GM18858 (cell line): ENCODE results near the gene EFHC1.

Experiments used
- ATAC-seq: cut with Tn5 transposase; IDR thresholded peaks from one replicate; pipeline ENCODE4 v1.9.1; 2021; ENCODE audit not compliant: unreplicated experiment

EFHC1 gene

DNA sequence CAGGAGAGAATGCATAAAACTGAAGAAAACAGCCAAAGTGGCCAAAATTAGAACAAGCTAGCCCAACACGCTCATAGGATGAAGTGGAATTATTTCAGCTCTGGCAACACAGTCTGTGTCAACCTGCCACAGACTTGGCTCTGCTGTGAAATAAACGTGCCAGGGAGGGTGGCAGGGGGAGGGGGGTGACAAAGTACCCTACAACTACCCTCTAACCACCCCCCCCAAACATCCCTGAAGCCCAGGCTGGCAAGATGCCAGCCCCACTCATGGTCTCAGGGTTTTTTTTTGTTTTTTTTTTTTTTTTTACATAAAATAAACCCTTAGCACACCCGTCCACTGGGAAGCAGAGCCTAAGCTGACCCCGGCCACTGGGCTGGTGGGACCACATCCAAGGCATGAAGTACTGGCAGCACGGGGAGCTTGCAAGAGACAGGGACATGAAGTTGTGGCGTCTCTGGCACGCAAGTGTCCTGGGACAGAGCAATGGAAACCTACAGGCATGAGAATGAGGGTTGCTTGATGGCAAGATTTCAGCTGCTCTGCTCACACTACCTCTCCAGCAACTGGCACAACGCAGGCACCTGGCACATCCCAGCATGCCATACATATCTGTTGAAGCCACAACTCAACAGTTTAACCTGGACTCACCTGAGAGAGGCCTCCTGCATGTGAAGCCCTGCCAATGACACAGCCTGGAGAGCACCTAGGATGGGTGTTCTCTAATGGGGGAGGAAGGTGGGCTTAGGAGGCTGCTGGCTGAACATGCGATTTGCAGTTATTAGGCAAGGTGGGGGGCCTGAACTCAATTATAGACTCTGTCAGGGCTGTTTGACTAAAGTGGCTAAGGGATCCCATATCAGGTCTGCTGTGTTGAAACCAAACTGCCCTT lies 80.3 kb downstream of the EFHC1 start:
- ATAC-seq: no peak

DNA sequence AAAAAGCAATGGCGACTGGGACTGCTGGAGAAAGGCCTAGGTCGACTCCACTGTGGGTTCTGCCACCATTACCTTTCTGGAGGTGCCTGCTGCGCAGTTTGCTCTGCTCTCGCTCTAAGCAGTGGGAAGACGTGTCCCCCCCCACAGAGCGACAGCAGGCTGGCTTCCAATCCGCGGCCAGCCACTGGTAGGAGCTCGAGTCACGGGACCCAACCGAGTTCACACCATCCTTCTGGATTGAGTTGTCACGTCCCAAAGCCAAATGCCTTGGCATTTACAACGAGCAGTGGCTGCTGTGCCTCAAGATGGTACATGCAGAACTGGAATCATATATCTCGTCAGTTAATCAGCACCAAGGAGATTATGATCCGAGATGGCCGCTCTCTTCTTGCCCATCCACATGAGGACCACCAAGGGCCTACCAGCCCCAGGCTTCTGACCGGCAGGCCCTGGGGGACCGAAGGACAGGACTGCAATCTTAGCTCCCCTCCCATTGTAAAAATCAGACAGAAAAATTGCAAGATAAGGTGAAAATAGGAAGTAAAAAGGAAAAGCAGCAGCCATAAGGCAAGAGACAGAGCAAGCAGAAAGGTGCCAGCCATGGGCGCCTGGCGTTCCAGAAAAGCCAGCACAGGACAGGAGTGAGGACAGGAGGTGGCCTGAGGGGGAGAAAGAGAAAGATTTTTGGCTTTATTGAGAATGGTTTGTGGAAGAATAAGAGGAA lies 82.3 kb downstream of the EFHC1 start:
- ATAC-seq: no peak

DNA sequence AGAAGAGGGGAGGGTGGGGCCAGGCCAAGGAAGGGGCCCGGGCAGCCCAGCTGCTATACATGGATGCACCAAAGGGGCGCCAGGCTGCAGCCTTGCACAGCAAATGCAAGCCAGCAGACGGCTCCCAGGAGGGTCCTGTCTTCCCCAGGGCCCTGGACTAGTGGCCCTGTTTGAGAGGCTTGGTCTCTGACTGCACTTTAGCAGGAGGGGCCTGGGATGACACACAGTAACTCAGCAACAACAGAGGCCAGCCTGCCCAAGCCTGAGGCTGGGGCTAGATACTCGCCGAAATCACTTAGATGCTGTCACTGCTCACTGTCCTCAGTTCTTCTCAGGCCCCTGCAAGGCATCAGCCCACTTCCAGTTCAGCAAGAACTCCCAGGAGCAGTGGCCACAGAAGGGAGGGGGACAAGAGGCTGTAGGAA lies 83.2 kb downstream of the EFHC1 start:
- no peak for ATAC-seq

- ATAC-seq: no peak
These were observed 84.0 kb downstream of the EFHC1 start for GRCh38 chr6:52503851-52504781.

DNA sequence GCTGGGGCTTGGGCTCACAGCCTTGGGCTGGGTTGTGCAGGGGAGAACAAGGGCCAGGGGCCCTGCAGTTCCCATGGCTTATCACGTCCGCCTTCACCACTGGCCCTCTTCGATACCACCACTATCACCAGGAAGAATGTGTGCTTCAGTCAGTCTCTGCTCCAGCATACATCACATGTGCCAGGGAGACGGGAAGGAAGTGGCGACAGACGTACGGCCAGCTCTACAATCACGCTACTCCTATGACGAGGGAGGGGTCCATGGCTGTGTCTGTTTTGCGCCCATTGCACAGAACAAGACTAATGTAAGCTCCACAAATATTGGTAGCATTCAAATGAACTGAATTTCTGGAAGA lies 84.6 kb downstream of the EFHC1 start:
- no peak for ATAC-seq

- ATAC-seq: no peak
These were observed 85.7 kb downstream of the EFHC1 start for GRCh38 chr6:52505726-52506409.

DNA sequence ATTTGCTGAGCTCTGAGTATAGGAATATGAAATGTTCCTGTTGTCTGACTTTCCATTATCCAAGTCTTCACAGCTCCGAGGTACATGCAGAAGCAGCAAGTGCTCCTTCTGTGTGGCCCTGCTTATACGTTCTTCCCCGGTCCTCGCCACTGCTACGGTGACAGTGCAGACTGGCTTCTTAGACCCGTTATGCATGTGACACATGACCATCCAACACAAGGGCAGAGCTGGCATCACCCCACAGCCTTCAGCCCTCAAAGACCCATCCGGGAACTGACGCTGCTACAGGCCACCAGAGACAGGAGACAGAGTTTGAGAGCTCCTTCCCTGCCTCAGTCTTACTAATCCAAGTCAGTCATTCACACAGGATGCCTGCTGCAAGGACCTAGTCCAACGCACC lies 86.3 kb downstream of the EFHC1 start:
- no peak for ATAC-seq

- no peak for ATAC-seq
These were observed 87.6 kb downstream of the EFHC1 start for GRCh38 chr6:52507557-52508260.

DNA sequence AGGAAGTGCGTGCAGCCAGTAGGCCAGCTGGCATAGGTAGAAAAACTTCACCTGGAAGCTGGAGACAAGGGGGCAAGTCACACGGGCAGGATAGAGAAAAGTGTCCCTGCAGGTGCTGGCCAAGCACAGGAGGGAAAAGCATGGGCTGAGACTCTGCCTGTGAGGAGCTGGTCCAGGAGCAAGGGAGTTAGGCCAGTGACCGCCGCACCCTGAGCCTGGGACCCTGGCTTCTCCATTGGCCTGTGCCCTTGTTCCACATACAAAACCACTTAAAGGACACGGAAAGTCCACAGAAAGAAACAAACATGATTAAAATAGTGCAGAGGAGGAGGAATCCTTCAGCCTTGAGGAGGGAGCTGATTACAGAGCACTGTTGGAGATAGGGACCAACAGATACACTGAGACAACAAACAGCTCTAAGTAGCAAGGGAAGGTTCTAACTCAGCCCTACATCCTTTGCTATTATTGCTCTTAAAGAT lies 88.2 kb downstream of the EFHC1 start:
- no peak for ATAC-seq

DNA sequence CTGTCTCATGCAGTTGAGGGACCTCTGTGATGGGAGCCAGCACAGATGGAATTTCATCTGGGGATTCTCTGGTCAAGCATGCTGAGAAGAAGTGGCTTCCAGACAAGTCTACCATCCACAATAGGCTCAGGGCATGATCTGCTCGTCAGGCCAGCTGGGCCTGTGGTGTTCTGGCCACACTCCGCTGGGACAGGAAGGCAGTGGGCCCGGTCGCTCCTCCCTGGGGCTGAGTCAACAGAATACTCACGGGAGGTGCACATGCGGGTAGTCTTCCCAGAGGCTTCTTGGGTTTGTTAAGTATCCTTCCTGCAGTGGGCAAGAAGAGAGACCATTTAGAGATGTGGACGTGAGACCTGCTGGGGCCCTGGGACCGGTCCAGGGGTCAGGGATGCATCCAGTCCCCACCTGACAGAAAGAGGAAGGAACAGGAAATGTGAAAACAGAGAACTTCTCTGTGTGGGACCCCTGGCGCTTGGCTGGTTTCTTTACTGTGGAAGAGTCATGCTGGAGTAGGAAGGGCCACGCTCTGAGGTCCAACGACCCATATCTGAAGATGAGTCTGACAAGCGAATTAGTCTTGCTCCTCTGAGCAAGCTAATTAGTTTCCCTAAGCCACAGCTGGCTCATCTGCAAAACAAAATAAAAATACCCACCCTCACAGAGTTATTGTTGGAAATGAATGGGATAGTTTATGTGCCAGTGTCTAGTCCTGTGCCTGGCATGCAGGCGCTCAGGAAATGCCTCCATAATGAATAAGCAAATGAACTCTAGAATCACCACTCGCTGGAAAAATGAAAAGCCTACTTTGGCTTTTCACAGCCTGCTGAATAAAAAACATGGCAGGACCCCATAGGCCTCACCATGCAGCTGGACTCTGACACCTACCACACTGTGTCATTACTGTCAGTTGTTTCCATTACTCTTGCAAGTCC lies 89.4 kb downstream of the EFHC1 start:
- no peak for ATAC-seq

DNA sequence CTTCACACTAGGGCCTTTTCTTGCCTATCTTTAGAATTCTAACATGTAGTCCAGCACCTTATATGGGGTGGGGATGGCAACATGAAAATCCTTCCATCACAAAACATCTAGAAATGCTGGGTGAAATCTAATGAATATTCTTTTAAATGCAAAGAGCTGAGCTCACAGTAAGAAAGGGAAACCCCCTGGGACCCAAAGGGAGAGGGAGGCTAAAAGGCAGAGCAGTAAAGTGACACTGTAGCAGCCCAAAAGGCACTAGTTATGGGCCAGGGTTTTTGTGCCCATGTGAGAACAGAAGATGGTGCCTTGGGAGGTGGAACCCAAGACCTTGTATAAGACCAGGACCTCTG lies 90.0 kb downstream of the EFHC1 start:
- ATAC-seq: no peak

DNA sequence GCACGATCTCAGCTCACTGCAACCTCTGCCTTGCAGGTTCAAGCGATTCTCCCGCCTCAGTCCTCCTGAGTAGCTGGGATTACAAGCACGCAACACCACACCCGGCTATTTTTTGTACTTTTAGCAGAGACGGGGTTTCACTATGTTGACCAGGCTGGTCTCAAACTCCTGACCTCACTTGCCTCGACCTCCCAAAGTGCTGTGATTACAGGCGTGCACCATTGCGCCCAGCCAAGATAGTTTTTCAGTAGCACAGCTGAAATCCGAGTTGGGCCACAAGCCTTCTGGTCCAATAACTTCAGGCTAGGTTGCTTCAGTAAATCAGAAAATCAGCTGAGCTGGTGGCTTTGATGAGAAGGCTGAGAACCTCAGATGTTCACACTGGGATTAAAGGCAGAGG lies 91.0 kb downstream of the EFHC1 start:
- ATAC-seq: no peak

- no peak for ATAC-seq
These were observed 91.5 kb downstream of the EFHC1 start for GRCh38 chr6:52511572-52512151.

GRCh38 chr6:52512199-52512598 lies 92.1 kb downstream of the EFHC1 start:
- ATAC-seq: no peak

GRCh38 chr6:52513464-52513863 lies 93.3 kb downstream of the EFHC1 start:
- no peak for ATAC-seq

GRCh38 chr6:52513896-52514295 lies 93.8 kb downstream of the EFHC1 start:
- ATAC-seq: no peak

DNA sequence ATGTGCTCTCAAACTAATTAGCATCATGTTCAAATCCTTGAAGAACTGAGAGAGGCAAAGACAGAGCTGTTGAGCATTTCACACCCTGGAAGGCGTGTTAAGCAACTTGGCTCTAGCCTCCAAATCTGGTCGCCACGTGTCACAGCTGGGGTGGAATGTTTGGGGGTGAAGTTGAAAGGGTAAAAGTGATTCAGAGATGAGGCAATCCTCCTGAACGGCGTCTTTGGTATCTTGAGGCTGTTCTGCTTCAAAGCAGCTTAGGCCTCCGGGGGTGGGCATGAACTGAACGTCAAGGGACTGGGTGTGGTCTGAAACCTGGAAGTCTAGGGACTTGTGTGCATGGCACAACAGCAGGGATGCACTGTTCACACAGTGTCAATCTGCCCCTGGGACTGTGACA lies 94.4 kb downstream of the EFHC1 start:
- no peak for ATAC-seq

GRCh38 chr6:52515219-52515960 lies 95.2 kb downstream of the EFHC1 start:
- ATAC-seq: no peak
